Stimulated activated CD4-positive, alpha-beta T cell treated with anti-CD3 and anti-CD28 coated beads, Interleukin-2, amount 100 ng/mL, for 24 hours (primary cell): Measurements from ENCODE around the gene CRISP2.
"Not testable (repeated sequence)": the region's sequence is repeated elsewhere in the genome, so short reads cannot be mapped to it uniquely, and the experiment has no call there.

ENCODE experiments used
- DNase-seq, 2 donors: peaks; one replicate each; pipeline ENCODE4 v3.0.0-alpha.2; 2020

The CRISP2 gene

GRCh38 chr6:49713346-49713745 is at the start of gene CRISP2:
CRISP2 (minus strand) TSS chr6:49713543; CDS start chr6:49709196, 4,347 bp downstream.
- DNase-seq, result no peak

- DNase-seq, result no peak
These were observed 30.9 kb upstream of the CRISP2 start, which contains the start of gene CRISP3 for GRCh38 chr6:49744259-49744658. CRISP3 (minus strand) TSS chr6:49744388; CDS start chr6:49744367, 21 bp downstream.

- no peak for DNase-seq
These were observed 30.1 kb upstream of the CRISP2 start for GRCh38 chr6:49743429-49743828.

GRCh38 chr6:49739423-49739822 is 26.1 kb upstream of the CRISP2 start:
- DNase-seq, result no peak

GRCh38 chr6:49736017-49736508 is 22.7 kb upstream of the CRISP2 start:
- no peak for DNase-seq

GRCh38 chr6:49733680-49734079 is 20.3 kb upstream of the CRISP2 start:
- DNase-seq, result no peak

GRCh38 chr6:49732781-49733180 is 19.4 kb upstream of the CRISP2 start:
- DNase-seq, result no peak

- no peak for DNase-seq
These were observed 16.9 kb upstream of the CRISP2 start for GRCh38 chr6:49730251-49730650.

- not testable (repeated sequence) for DNase-seq
These were observed 10.6 kb upstream of the CRISP2 start for GRCh38 chr6:49723917-49724316.

GRCh38 chr6:49721297-49721696 is 8.0 kb upstream of the CRISP2 start:
- DNase-seq, result no peak

GRCh38 chr6:49720372-49720771 is 7.0 kb upstream of the CRISP2 start:
- DNase-seq, result no peak

- no peak for DNase-seq
These were observed 14.9 kb downstream of the CRISP2 start for GRCh38 chr6:49698478-49698877.

GRCh38 chr6:49693512-49693911 is 19.8 kb downstream of the CRISP2 start:
- DNase-seq, result no peak

GRCh38 chr6:49692534-49692933 is 20.8 kb downstream of the CRISP2 start:
- no peak for DNase-seq

- no peak for DNase-seq
These were observed 36.6 kb downstream of the CRISP2 start for GRCh38 chr6:49676671-49677281.

GRCh38 chr6:49675816-49676215 is 37.5 kb downstream of the CRISP2 start:
- DNase-seq, result no peak

GRCh38 chr6:49668083-49668511 is 45.2 kb downstream of the CRISP2 start:
- no peak for DNase-seq

GRCh38 chr6:49666930-49667757 is 46.2 kb downstream of the CRISP2 start:
- no peak for DNase-seq

- DNase-seq, result no peak
These were observed 46.9 kb downstream of the CRISP2 start for GRCh38 chr6:49666480-49666879.

- DNase-seq, result no peak
These were observed 48.5 kb downstream of the CRISP2 start for GRCh38 chr6:49664817-49665216.

GRCh38 chr6:49664054-49664453 is 49.3 kb downstream of the CRISP2 start:
- DNase-seq, result not testable (repeated sequence)

- no peak for DNase-seq
These were observed 50.5 kb downstream of the CRISP2 start for GRCh38 chr6:49662892-49663261.

- no peak for DNase-seq
These were observed 51.0 kb downstream of the CRISP2 start for GRCh38 chr6:49662231-49662891.

- DNase-seq, result no peak
These were observed 59.4 kb downstream of the CRISP2 start for GRCh38 chr6:49653942-49654341.
